H9 (cell line): ENCODE results near the gene NACA. TPM values are rescaled to one million over a fixed set of nuclear protein-coding genes. Genes with fewer than 3 reads are reported as not detected.

Experiments used
- DNase-seq: peaks from one replicate; pipeline ENCODE4 v3.0.0-alpha.2; 2017
- H2AFZ ChIP-seq: one replicate; pipeline ENCODE4 v1.6.1; 2013; ENCODE audit warnings: mild to moderate bottlenecking, low read length, control low read depth, moderate library complexity
- H2AK5ac ChIP-seq: 2 replicates; pipeline ENCODE4 v1.6.1; 2013; ENCODE audit warnings: low read length, control low read depth, mixed read lengths; ENCODE audit not compliant: insufficient read length
- H2BK120ac ChIP-seq: one replicate; pipeline ENCODE4 v1.6.1; 2013; ENCODE audit warnings: low read depth, mild to moderate bottlenecking, low read length, control low read depth, inconsistent platforms; ENCODE audit not compliant: poor library complexity, severe bottlenecking
- H2BK12ac ChIP-seq: 2 replicates; pipeline ENCODE4 v1.6.1; 2013; ENCODE audit warnings: low read length, control low read depth, mixed read lengths, low read depth; ENCODE audit not compliant: insufficient read length
- H2BK15ac ChIP-seq: 2 replicates; pipeline ENCODE4 v1.6.1; 2013; ENCODE audit warnings: low read depth, low read length, control low read depth
- H2BK20ac ChIP-seq: one replicate; pipeline ENCODE4 v1.6.1; 2013; ENCODE audit warnings: low read depth, mild to moderate bottlenecking, low read length, control low read depth, inconsistent platforms; ENCODE audit not compliant: poor library complexity, severe bottlenecking
- H2BK5ac ChIP-seq: 2 replicates; pipeline ENCODE4 v1.6.1; 2013; ENCODE audit warnings: low read length, control low read depth, mixed read lengths; ENCODE audit not compliant: insufficient read length
- H3K14ac ChIP-seq: 2 replicates; pipeline ENCODE4 v1.6.1; 2013; ENCODE audit warnings: low read length, control low read depth; ENCODE audit not compliant: insufficient read depth
- H3K18ac ChIP-seq: 2 replicates; pipeline ENCODE4 v1.6.1; 2013; ENCODE audit warnings: low read depth, mild to moderate bottlenecking, mixed read lengths, low read length, control low read depth; ENCODE audit not compliant: insufficient read length
- H3K23ac ChIP-seq: 2 replicates; pipeline ENCODE4 v1.6.1; 2013; ENCODE audit warnings: low read length, control low read depth, mixed read lengths, low read depth; ENCODE audit not compliant: insufficient read length
- H3K23me2 ChIP-seq: 2 replicates; pipeline ENCODE4 v1.6.1; 2013; ENCODE audit warnings: low read depth, mild to moderate bottlenecking, mixed read lengths, low read length, control low read depth; ENCODE audit not compliant: insufficient read length, poor library complexity, severe bottlenecking
- H3K27ac ChIP-seq: 2 replicates; pipeline ENCODE4 v1.5.1; 2013; ENCODE audit warnings: low read length, control low read depth, mixed read lengths, low read depth; ENCODE audit not compliant: insufficient read length
- H3K27me3 ChIP-seq: 2 replicates; pipeline ENCODE4 v1.6.1; 2013; ENCODE audit warnings: low read length, control low read depth, inconsistent platforms; ENCODE audit not compliant: insufficient read depth
- H3K4ac ChIP-seq: 2 replicates; pipeline ENCODE4 v1.6.1; 2013; ENCODE audit warnings: low read depth, mild to moderate bottlenecking, control low read depth, inconsistent platforms, low read length, moderate library complexity
- H3K4me1 ChIP-seq: 2 replicates; pipeline ENCODE4 v1.6.1; 2013; ENCODE audit warnings: low read length, control low read depth, inconsistent platforms; ENCODE audit not compliant: insufficient read depth
- H3K4me2 ChIP-seq: 2 replicates; pipeline ENCODE4 v1.6.1; 2013; ENCODE audit warnings: low read length, control low read depth, mixed read lengths; ENCODE audit not compliant: insufficient read length, insufficient read depth
- H3K56ac ChIP-seq: 2 replicates; pipeline ENCODE4 v1.6.1; 2013; ENCODE audit warnings: low read depth, mild to moderate bottlenecking, mixed read lengths, low read length, control low read depth; ENCODE audit not compliant: insufficient read length
- H3K79me1 ChIP-seq: 2 replicates; pipeline ENCODE4 v1.6.1; 2013; ENCODE audit warnings: low read depth, mild to moderate bottlenecking, moderate library complexity, low read length, control low read depth, inconsistent platforms; ENCODE audit not compliant: insufficient read depth, poor library complexity, severe bottlenecking
- H3K79me2 ChIP-seq: 2 replicates; pipeline ENCODE4 v1.6.1; 2013; ENCODE audit warnings: low read length, control low read depth, inconsistent platforms; ENCODE audit not compliant: insufficient read depth
- H3K9ac ChIP-seq: 2 replicates; pipeline ENCODE4 v1.6.1; 2013; ENCODE audit warnings: low read length, control low read depth, mixed read lengths; ENCODE audit not compliant: insufficient read length; ENCODE audit errors: extremely low read depth
- H3K9me3 ChIP-seq: one replicate; pipeline ENCODE4 v1.6.1; 2013; ENCODE audit warnings: low read depth, low read length, inconsistent platforms; ENCODE audit not compliant: control insufficient read depth
- H3T11ph ChIP-seq: one replicate; pipeline ENCODE4 v1.6.1; 2013; ENCODE audit warnings: mild to moderate bottlenecking, low read length, control low read depth, inconsistent platforms
- H4K20me1 ChIP-seq: one replicate; pipeline ENCODE4 v1.6.1; 2013; ENCODE audit not compliant: control insufficient read depth, insufficient read length, insufficient read depth
- H4K5ac ChIP-seq: 2 replicates; pipeline ENCODE4 v1.6.1; 2013; ENCODE audit warnings: low read depth, mild to moderate bottlenecking, mixed read lengths, low read length, control low read depth; ENCODE audit not compliant: insufficient read length
- H4K8ac ChIP-seq: replicated peaks from 2 replicates; pipeline ENCODE4 v1.6.1; 2013; ENCODE audit warnings: low read length, control low read depth, mixed read lengths, low read depth; ENCODE audit not compliant: insufficient read length
- H4K91ac ChIP-seq: 2 replicates; pipeline ENCODE4 v1.6.1; 2013; ENCODE audit warnings: low read depth, mild to moderate bottlenecking, moderate library complexity, mixed read lengths, low read length, control low read depth; ENCODE audit not compliant: insufficient read length
- H3K27ac Mint-ChIP-seq, 3 experiments: 2 replicates in 2 of 3; 3 replicates in 1 of 3; pipeline ENCODE4 v1.8.0; 2020 to 2021; ENCODE audit warnings: mixed read lengths in 3 of 3, mild to moderate bottlenecking in 1 of 3, moderate library complexity in 1 of 3
- H3K27me3 Mint-ChIP-seq: 2 replicates; pipeline ENCODE4 v1.8.0; 2021; ENCODE audit warnings: low read depth, mild to moderate bottlenecking, moderate library complexity, mixed read lengths
- H3K36me3 Mint-ChIP-seq, 3 experiments: 2 replicates in 2 of 3; 3 replicates in 1 of 3; pipeline ENCODE4 v1.8.0; 2020 to 2021; ENCODE audit warnings: low read depth in 3 of 3, mixed read lengths in 3 of 3; ENCODE audit not compliant: insufficient read depth in 1 of 3
- H3K4me1 Mint-ChIP-seq, 2 experiments: 2 replicates each; pipeline ENCODE4 v1.8.0; 2020; ENCODE audit warnings: mixed read lengths in 2 of 2
- H3K4me3 Mint-ChIP-seq, 2 experiments: 2 replicates in 1 of 2; 3 replicates in 1 of 2; pipeline ENCODE4 v1.8.0; 2020 to 2021; ENCODE audit warnings: mild to moderate bottlenecking in 2 of 2, mixed read lengths in 2 of 2, moderate library complexity in 1 of 2
- H3K9me3 Mint-ChIP-seq, 2 experiments: 2 replicates in 1 of 2; 3 replicates in 1 of 2; pipeline ENCODE4 v1.8.0; 2020; ENCODE audit warnings: mild to moderate bottlenecking in 2 of 2, mixed read lengths in 2 of 2, moderate library complexity in 1 of 2
- WGBS: extraction: QIAGEN DNeasy Blood & Tissue Kit; methylation state at CpG from one replicate; pipeline ENCODE4 v1.1.7; 2013; ENCODE audit warnings: missing lambda C conversion rate, low lambda C conversion rate, mixed read lengths; ENCODE audit not compliant: insufficient read length; ENCODE audit errors: extremely low coverage; 5-methylcytosine and 5-hydroxymethylcytosine counted together
- total RNA-seq: library from RNA; stranded (reverse); gene quantifications from 2 replicates; pipeline ENCODE4 v1.2.1, GENCODE V29; 2021
- TF ChIP-seq, protein P1 (sequence below): fragments of 200-600 bp; sonication (generic); conservative IDR thresholded peaks from 3 replicates; pipeline ENCODE4 v1.8.0; 2021; ENCODE audit warnings: antibody characterized with exemption, mild to moderate bottlenecking

Gene NACA
- total RNA-seq, 1 experiment from 2014 or later, result 1,204 TPM

DNA sequence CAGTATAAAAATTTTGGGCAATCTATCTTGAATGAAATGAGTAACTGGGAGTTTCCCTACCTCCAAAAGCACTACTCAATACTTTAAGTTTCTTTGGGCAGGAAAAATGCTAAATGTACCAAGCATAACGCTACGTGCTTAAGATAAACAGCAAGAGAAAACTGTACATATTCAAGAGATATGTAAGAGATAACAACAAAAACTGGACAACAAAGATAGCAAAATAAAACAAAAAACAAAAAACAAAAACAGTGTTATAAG is 57.0 kb downstream of the NACA start:
- Histone ChIP-seq H3K23ac (no peak overlapping the region), H2AFZ (no peak overlapping the region), H3K4me2 (no peak overlapping the region), H3K79me2 (no peaks in the 10 kb centered on the region), H3K14ac (no peak overlapping the region), H4K5ac (no peak overlapping the region), H3K56ac (no peak overlapping the region), H3K27ac (no peak overlapping the region), H3K9me3 (no peaks in the 10 kb centered on the region), H3K23me2 (no peaks in the 10 kb centered on the region), H3K9ac (no peak overlapping the region), H3K4ac (no peak overlapping the region), H3K79me1 (peaks cover 10% of the 10 kb centered on the region), H2BK12ac (no peak overlapping the region), H4K91ac (no peak overlapping the region), H3K27me3 (no peaks in the 10 kb centered on the region), H2BK20ac (no peak overlapping the region), H3K4me1 (no peaks in the 10 kb centered on the region), H2BK15ac (no peak overlapping the region), H3K18ac (no peak overlapping the region), H2BK120ac (no peak overlapping the region), H2AK5ac (no peak overlapping the region), H4K8ac (no peak overlapping the region), H3T11ph (no peak overlapping the region), H2BK5ac (no peak overlapping the region), H4K20me1 (no peaks in the 10 kb centered on the region)
- Mint-ChIP-seq H3K27ac (peak overlapping the region in 2 of 3 experiments; percentile 13 to 21; a peak in 1 of 7 replicates), H3K27me3 (no peaks in the 10 kb centered on the region), H3K36me3 (peaks cover 57 to 94% (median 86%) of the 10 kb centered on the region in 3 experiments; a peak in 6 of 7 replicates), H3K4me3 (no peak overlapping the region), H3K9me3 (no peaks in the 10 kb centered on the region), H3K4me1 (no peaks in the 10 kb centered on the region)
- TF ChIP-seq, protein P1, sequence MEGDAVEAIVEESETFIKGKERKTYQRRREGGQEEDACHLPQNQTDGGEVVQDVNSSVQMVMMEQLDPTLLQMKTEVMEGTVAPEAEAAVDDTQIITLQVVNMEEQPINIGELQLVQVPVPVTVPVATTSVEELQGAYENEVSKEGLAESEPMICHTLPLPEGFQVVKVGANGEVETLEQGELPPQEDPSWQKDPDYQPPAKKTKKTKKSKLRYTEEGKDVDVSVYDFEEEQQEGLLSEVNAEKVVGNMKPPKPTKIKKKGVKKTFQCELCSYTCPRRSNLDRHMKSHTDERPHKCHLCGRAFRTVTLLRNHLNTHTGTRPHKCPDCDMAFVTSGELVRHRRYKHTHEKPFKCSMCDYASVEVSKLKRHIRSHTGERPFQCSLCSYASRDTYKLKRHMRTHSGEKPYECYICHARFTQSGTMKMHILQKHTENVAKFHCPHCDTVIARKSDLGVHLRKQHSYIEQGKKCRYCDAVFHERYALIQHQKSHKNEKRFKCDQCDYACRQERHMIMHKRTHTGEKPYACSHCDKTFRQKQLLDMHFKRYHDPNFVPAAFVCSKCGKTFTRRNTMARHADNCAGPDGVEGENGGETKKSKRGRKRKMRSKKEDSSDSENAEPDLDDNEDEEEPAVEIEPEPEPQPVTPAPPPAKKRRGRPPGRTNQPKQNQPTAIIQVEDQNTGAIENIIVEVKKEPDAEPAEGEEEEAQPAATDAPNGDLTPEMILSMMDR, result no peak
- WGBS, result no CpG with 5 or more reads among the region's 2 CpGs
- no peak for DNase-seq

Other genes with a start within 250 kb of the NACA start
- gene GLS2, start 237.1 kb downstream of the NACA start, total RNA-seq, result 15.9 and 17.0 TPM in 2 replicates
- 9.5 TPM in 2 replicates for gene RBMS2, start 203.5 kb downstream of the NACA start, total RNA-seq
- 94.1 and 108 TPM in 2 replicates for gene BAZ2A, start 95.0 kb downstream of the NACA start, total RNA-seq
- gene ATP5F1B, start 79.3 kb downstream of the NACA start, total RNA-seq, result 927 and 936 TPM in 2 replicates
- gene PTGES3, start 37.0 kb downstream of the NACA start, total RNA-seq, result 435 and 449 TPM in 2 replicates
- gene PRIM1, start 27.0 kb upstream of the NACA start, total RNA-seq, result 46.5 and 50.7 TPM in 2 replicates
- 3.6 and 5.5 TPM in 2 replicates for gene HSD17B6, start 38.0 kb upstream of the NACA start, total RNA-seq
- gene SDR9C7, start 209.1 kb upstream of the NACA start, total RNA-seq, result not detected in 2 replicates
- 0.31 and 0.39 TPM in 2 replicates for gene RDH16, start 232.3 kb upstream of the NACA start, total RNA-seq